Measurements from ENCODE around the gene P2RX2.

The P2RX2 gene

DNA sequence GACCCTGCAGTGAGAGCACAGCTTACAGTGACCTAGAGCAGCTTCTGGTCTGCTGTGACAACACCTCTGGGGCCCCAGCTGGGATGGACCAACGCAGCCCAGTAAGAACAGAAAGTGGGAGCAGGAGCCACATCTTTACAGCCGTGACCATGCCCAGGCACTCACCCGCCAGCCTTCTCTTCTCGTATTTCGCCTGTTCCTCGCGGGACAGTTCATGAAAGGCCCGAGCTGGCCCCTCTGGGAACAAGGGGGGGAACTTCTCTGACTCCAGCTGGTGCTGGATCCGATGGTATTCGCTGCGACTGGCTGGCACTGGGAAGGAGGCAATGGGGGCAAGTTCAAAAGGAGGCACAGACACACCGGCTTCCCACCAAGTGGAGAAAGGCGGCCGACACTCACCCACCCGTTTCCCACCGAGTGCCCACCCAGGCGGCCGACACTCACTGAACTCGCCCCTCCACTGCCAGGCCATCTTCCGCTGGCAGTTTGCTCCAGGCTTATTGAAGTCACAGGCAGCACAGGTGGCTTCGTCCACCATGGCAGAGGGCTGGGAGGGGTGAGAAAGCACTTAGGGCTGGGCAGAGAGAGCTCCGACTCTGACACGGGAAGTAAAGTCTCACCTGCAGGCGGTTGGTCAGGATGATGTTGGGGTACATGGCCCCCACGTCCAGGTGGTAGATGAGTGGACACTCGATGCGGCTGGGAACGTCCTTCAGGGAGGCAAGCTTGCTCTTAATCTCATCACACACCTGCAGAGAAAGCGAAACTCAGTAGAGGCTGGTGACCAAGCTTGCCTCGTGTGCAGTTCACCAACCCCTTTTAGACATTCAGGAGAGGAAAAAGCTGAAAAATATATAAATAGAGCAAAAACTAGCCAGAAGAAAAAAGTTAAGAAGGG lies 49.9 kb downstream of the P2RX2 start:
- DNase-seq, result no peak

GRCh38 chr12:132669166-132669879 lies 50.7 kb downstream of the P2RX2 start:
- no peak for DNase-seq
